WTC11 (cell line): ENCODE data around the gene TMEM212.

Source experiments
- CBFB ChIP-seq: sonication (generic); formaldehyde crosslinking; IDR thresholded peaks from 2 replicates; pipeline ENCODE4 v1.8.1; 2022; ENCODE audit warnings: mild to moderate bottlenecking, low read depth, missing genetic modification reagents
- FOXK1 ChIP-seq: sonication (generic); formaldehyde crosslinking; IDR thresholded peaks from 2 replicates; pipeline ENCODE4 v1.8.0; 2022; ENCODE audit warnings: mild to moderate bottlenecking, moderate library complexity, missing genetic modification reagents
- JUN ChIP-seq: sonication (generic); formaldehyde crosslinking; IDR thresholded peaks from 2 replicates; pipeline ENCODE4 v1.8.0; 2023; ENCODE audit warnings: mild to moderate bottlenecking, missing genetic modification reagents
- MXD4 ChIP-seq: fragments of 250-450 bp; sonication (Bioruptor Pico); IDR thresholded peaks from 2 replicates; pipeline ENCODE4 v1.8.0; 2021; ENCODE audit warnings: mild to moderate bottlenecking, moderate library complexity, borderline replicate concordance
- SMAD3 ChIP-seq: sonication (generic); formaldehyde crosslinking; IDR thresholded peaks from 2 replicates; pipeline ENCODE4 v1.8.0; 2022; ENCODE audit warnings: missing genetic modification reagents, mild to moderate bottlenecking, borderline replicate concordance
- SMAD4 ChIP-seq: sonication (generic); formaldehyde crosslinking; IDR thresholded peaks from 2 replicates; pipeline ENCODE4 v1.8.0; 2022; ENCODE audit warnings: mild to moderate bottlenecking, missing genetic modification reagents
- TP53 ChIP-seq: sonication (generic); formaldehyde crosslinking; IDR thresholded peaks from 2 replicates; pipeline ENCODE4 v1.8.1; 2023; ENCODE audit warnings: mild to moderate bottlenecking, missing genetic modification reagents
- TF ChIP-seq, protein P1 (sequence below): sonication (generic); formaldehyde crosslinking; IDR thresholded peaks from 2 replicates; pipeline ENCODE4 v1.8.1; 2022; ENCODE audit warnings: low read depth, missing genetic modification reagents, borderline replicate concordance
- TF ChIP-seq, protein P2 (sequence below): fragments of 200-600 bp; IDR thresholded peaks from 2 replicates; pipeline ENCODE4 v1.8.0; 2022; ENCODE audit warnings: antibody characterized with exemption
- TF ChIP-seq, protein P3 (sequence below): sonication (generic); formaldehyde crosslinking; IDR thresholded peaks from 2 replicates; pipeline ENCODE4 v1.8.0; 2022; ENCODE audit warnings: mild to moderate bottlenecking, missing genetic modification reagents
- TF ChIP-seq, protein P4 (sequence below): sonication (generic); formaldehyde crosslinking; IDR thresholded peaks from 2 replicates; pipeline ENCODE4 v1.8.1; 2023; ENCODE audit warnings: mild to moderate bottlenecking, missing genetic modification reagents, moderate library complexity

DNA sequence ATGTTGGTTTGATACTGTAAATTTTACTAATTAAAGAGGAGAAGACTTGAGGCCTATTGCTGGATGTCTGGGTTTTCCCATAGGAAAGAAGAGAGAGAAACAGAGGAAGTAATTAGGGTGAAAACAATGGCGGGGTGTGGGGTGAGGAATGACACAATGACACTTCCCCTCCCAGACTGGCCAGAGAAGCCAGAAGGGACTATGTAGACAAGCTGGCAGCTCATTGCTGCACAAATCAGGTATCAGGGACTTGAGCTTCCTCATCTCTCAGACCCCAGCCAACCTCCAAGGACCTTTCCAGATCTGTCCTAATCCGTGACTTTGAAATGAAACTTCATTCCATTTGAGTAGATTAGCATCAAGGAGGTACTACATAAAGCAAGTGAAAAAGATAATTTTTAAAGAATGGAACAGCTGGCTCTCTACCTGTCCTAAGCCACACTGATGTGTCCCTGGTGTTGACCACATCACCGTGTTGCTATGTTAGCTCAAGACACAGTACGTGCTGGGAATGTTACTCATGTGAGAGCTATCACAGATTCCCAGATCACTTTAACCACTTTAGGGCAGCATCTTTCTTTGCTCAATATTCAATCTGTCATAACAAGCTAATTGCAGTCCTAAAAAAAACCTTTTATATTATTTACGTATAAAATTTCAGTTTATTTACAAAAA, 22.2 kb downstream of the TMEM212 start:
- TF ChIP-seq, protein P1, sequence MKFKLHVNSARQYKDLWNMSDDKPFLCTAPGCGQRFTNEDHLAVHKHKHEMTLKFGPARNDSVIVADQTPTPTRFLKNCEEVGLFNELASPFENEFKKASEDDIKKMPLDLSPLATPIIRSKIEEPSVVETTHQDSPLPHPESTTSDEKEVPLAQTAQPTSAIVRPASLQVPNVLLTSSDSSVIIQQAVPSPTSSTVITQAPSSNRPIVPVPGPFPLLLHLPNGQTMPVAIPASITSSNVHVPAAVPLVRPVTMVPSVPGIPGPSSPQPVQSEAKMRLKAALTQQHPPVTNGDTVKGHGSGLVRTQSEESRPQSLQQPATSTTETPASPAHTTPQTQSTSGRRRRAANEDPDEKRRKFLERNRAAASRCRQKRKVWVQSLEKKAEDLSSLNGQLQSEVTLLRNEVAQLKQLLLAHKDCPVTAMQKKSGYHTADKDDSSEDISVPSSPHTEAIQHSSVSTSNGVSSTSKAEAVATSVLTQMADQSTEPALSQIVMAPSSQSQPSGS (CRISPR knock-in tag): no peak
- TF ChIP-seq FOXK1 (CRISPR knock-in tag) (no peak), SMAD3 (CRISPR knock-in tag) (no peak), JUN (CRISPR knock-in tag) (no peak), MXD4 (CRISPR knock-in tag) (no peak), TP53 (CRISPR knock-in tag) (no peak), CBFB (CRISPR knock-in tag) (no peak), SMAD4 (CRISPR knock-in tag) (no peak)
- TF ChIP-seq, protein P2, sequence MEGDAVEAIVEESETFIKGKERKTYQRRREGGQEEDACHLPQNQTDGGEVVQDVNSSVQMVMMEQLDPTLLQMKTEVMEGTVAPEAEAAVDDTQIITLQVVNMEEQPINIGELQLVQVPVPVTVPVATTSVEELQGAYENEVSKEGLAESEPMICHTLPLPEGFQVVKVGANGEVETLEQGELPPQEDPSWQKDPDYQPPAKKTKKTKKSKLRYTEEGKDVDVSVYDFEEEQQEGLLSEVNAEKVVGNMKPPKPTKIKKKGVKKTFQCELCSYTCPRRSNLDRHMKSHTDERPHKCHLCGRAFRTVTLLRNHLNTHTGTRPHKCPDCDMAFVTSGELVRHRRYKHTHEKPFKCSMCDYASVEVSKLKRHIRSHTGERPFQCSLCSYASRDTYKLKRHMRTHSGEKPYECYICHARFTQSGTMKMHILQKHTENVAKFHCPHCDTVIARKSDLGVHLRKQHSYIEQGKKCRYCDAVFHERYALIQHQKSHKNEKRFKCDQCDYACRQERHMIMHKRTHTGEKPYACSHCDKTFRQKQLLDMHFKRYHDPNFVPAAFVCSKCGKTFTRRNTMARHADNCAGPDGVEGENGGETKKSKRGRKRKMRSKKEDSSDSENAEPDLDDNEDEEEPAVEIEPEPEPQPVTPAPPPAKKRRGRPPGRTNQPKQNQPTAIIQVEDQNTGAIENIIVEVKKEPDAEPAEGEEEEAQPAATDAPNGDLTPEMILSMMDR: no peak
- TF ChIP-seq, protein P3, sequence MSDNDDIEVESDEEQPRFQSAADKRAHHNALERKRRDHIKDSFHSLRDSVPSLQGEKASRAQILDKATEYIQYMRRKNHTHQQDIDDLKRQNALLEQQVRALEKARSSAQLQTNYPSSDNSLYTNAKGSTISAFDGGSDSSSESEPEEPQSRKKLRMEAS: no peak
- TF ChIP-seq, protein P4, sequence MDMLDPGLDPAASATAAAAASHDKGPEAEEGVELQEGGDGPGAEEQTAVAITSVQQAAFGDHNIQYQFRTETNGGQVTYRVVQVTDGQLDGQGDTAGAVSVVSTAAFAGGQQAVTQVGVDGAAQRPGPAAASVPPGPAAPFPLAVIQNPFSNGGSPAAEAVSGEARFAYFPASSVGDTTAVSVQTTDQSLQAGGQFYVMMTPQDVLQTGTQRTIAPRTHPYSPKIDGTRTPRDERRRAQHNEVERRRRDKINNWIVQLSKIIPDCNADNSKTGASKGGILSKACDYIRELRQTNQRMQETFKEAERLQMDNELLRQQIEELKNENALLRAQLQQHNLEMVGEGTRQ (CRISPR knock-in tag): no peak
